HG03139 (cell line): ENCODE results near the gene SEL1L3.

Experiments used
- ATAC-seq: cut with Tn5 transposase; IDR thresholded peaks from one replicate; pipeline ENCODE4 v1.9.1; 2021; ENCODE audit not compliant: unreplicated experiment

Gene SEL1L3

GRCh38 chr4:25795566-25796454 is 67.0 kb downstream of the SEL1L3 start:
- ATAC-seq: no peak

DNA sequence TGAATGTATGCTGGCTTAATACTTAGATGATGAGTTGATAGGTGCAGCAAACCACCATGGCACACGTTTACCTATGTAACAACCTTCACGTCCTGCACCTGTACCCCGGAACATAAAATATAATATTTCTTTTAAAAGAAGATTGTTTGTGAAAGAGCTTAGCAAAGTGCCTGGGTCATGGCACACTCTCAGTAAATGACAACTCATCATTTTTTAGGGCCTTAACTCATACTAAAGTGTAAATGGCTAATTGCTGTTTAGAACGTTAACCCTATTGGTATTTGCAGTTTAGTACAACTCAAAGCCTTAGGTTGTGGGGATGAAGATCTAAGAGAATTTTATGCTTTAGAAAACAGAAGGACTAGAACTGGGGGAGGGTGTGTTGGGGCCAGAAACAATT is 67.7 kb downstream of the SEL1L3 start:
- no peak for ATAC-seq

- ATAC-seq: no peak
These were observed 69.9 kb downstream of the SEL1L3 start for GRCh38 chr4:25792876-25793275.

- ATAC-seq: no peak
These were observed 70.5 kb downstream of the SEL1L3 start for GRCh38 chr4:25792200-25792791.

DNA sequence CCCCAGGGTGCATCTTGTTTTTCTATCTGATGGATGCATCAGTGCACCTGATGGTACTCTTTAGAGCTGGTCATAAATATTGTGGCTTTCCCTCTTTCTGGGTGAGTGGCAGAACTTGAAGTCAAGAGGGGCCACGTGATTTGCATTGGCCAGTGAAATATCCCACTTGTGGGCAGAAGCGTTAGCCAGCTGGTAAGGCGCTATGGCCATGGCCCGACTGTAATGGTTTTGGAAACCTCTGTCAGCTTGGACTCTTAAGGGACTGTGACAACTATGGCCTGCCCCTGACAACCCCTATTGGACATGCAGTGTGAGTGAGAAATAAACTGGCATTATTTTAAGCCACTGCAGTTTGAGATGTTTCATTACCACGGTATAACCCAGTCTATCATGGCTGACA is 72.8 kb downstream of the SEL1L3 start:
- ATAC-seq: no peak

DNA sequence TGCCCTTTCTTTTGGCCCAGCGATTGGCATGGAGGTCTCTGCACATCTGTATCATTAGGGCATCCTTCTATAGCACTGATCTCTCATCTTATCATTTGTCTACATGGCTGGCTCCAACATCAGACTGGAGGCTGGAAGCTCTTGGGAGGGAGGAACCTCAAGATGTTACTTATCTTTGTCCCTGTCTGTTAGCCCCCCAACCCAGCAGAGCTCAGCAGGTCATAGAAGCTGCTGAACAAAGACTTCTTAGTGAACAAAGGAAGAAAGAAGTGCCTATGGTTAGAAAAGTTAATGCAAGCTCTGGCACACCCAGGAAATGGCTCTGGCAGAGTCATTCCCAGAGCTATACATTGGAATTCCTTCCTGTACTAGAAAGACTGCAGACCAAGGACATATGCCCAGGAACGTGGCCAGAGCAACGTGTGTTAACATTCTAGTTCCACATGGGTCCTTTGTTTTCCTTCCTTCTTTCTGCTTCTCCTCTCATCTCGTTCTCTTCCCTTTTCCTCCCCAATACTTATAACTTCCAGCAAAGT is 74.0 kb downstream of the SEL1L3 start:
- no peak for ATAC-seq

DNA sequence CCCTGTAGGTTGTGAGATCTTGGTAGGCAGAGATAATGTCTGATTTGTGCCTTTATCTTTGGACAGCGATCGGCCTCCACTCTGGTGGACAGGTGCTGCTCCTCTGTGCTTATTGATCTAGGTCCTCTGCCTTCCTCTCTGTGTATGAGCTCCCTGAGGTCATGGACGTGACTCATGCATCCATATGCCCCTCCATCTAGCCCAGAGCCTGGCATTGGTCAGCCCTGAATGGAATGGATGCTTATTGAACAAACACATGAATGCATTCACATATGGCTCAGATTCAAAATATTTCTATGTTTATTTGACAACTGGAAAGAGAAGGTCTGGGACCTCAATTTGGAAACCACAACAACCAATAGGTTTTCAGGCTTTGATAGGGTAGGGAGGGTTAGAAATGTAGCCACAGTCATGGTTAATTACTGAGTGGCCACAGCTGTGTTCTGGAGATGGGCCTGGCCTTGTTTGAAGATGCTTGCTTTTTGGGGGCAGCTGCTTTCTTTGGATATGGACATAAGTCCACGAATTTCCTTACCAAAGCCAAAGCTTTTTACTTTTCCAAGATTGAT is 76.2 kb downstream of the SEL1L3 start:
- no peak for ATAC-seq

- no peak for ATAC-seq
These were observed 78.8 kb downstream of the SEL1L3 start for GRCh38 chr4:25783943-25784342.

DNA sequence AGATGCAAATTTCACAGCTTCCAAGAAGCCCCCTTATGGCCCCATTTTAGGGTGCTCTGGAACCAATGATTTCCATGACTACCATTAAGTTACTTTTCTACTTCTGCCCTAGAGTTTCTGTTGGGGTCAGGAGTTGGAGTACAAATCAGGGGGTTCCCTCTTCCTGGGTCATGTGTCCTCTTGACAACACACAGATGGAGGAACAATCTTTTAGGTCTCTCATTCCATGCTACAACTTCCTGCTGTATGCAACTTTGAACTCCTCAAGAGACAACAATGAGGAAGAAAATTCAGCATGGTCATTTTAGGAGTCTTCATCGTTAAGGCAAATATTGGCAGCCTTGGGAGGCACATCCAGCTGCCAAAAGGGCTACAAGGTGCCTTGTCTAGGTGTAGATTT is 79.7 kb downstream of the SEL1L3 start:
- ATAC-seq: no peak

- ATAC-seq: no peak
These were observed 80.3 kb downstream of the SEL1L3 start for GRCh38 chr4:25782482-25782881.

DNA sequence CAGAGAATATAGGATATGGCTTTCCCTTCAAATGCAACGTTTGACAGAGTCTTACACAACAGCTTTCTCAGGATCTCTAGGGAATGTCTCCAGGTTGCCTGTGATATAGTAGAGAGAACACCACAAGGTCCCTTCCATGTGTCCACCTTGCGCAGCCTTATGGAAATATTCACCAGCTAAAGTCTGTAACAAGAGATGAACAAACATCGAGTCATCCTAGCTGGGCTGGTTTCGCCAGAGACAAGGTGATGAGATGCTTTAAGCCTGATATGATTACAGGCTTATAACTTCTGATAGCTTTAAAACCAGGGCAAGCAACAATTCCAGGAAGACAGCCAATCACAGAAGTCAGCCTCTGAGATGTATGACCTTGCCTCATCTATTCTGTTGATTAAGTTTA is 83.8 kb downstream of the SEL1L3 start:
- ATAC-seq: no peak

DNA sequence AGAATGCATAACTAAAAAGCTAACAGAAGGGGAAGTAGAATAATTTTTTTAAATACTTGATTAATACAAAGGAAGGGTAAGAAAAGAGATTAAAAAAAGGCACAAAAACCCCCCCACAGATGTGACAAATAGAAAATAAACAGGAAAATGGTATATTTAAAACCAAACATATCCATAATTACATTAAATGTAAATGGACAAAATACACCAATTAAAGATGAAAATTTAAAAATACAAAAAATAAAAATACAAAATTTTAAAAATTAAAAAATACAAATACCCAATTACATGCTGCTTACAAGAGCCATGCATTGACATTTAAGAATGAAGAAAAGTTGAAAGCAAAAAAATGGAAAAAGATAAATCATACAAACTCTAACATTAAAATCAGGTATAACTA is 86.0 kb downstream of the SEL1L3 start:
- ATAC-seq: no peak

DNA sequence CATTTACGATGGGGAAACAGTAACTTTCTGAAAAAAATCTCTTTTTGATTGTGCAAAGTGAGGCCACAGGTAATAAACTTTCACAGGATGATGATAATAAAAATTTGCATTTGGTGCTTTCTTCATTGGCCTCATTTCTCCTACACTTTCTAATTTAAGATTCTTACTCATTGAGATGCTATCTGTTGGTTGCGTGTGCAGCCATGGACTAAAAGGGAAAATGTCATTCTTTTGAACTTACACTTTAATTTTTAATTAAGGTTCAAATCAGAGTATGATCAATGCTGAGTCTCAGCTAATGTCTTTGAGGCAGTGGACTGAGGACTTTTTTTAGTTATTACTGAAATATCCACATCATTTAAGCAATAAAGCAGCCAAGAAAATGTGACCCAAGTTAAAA is 87.6 kb downstream of the SEL1L3 start:
- no peak for ATAC-seq

GRCh38 chr4:25773358-25773757 is 89.4 kb downstream of the SEL1L3 start:
- no peak for ATAC-seq

DNA sequence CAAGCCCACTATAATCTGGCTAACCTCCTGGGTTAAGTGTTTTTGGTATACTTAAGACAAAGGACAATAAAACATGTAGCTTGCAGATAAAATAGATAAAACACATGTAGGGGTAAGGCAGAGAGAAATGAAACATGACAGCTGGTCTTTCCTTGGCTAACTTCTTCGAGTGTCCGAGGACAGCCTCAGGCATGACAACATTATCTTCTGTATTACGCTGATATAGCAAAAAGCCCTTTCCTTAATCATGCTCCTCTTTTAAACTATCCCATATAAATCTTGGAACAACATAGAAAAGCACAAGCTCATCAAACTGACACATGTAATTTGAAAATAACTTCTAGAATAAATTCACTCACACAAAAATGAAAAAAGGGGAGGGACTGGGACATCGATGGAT is 91.1 kb downstream of the SEL1L3 start:
- ATAC-seq: no peak

GRCh38 chr4:25770847-25771246 is 91.9 kb downstream of the SEL1L3 start:
- ATAC-seq: no peak

- no peak for ATAC-seq
These were observed 93.5 kb downstream of the SEL1L3 start for GRCh38 chr4:25769251-25769650.

- ATAC-seq: no peak
These were observed 94.7 kb downstream of the SEL1L3 start for GRCh38 chr4:25767877-25768725.

GRCh38 chr4:25760518-25761157 is 102.2 kb downstream of the SEL1L3 start:
- no peak for ATAC-seq

DNA sequence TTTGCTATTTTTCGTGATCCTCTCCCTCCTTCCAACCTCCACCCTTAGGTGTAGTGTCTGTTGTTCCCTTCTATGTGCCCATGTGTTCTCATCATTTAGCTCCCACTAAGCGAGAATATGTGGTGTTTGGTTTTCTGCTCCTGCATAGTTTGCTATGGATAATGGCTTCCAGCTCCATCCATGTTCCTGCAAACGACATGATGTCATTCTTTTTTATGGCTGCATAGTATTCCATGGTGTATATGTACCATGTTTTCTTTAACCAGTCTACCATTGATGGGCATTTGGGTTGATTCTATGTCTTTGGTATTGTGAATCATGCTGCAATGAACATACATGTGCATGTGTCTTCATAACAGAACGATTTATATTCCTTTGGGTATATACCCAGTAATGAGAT is 102.7 kb downstream of the SEL1L3 start:
- ATAC-seq: no peak

- no peak for ATAC-seq
These were observed 103.7 kb downstream of the SEL1L3 start for GRCh38 chr4:25759101-25759500.
